HepG2 (cell line): ENCODE results near the gene DCAKD. TPM values are rescaled to one million over a fixed set of nuclear protein-coding genes. Genes with fewer than 3 reads are reported as not detected.
A peak's percentile ranks its signal among the peaks of the same experiment; 100 is the strongest.

ENCODE experiments used
- DNMT1 ChIP-seq: sonication (generic); formaldehyde crosslinking; IDR thresholded peaks from 2 replicates; pipeline ENCODE4 v1.5.1; 2020; ENCODE audit warnings: mild to moderate bottlenecking, missing genetic modification reagents
- ELF1 ChIP-seq: sonication (generic); formaldehyde crosslinking; IDR thresholded peaks from 2 replicates; pipeline ENCODE4 v1.4.0; 2020; ENCODE audit warnings: missing genetic modification reagents
- JUN ChIP-seq: sonication (generic); formaldehyde crosslinking; IDR thresholded peaks from 2 replicates; pipeline ENCODE4 v1.4.0; 2020; ENCODE audit warnings: mild to moderate bottlenecking, missing genetic modification reagents
- NR2F6 ChIP-seq, 2 experiments: IDR thresholded peaks; 2 replicates each; pipeline ENCODE4 v1.6.1; 2016; ENCODE audit warnings: antibody characterized with exemption in 1 of 2, mild to moderate bottlenecking in 1 of 2
- SOX5 ChIP-seq: IDR thresholded peaks from 2 replicates; pipeline ENCODE4 v1.6.1; 2016; ENCODE audit warnings: borderline replicate concordance
- TEAD3 ChIP-seq: optimal IDR thresholded peaks from 2 replicates; pipeline ENCODE3; 2016; ENCODE audit warnings: borderline replicate concordance
- TFDP2 ChIP-seq: sonication (generic); formaldehyde crosslinking; IDR thresholded peaks from 2 replicates; pipeline ENCODE4 v1.4.0; 2020; ENCODE audit warnings: missing genetic modification reagents
- TRIM22 ChIP-seq: fragments of 450-650 bp; IDR thresholded peaks from 2 replicates; pipeline ENCODE4 v1.6.1; 2017
- ZHX2 ChIP-seq, 2 experiments: sonication (generic) in 1 of 2; formaldehyde crosslinking in 1 of 2; IDR thresholded peaks; 2 replicates each; pipeline versions ENCODE4 v1.6.1 to v1.9.0; 2014 to 2022; ENCODE audit warnings: antibody characterized with exemption in 1 of 2, borderline replicate concordance in 1 of 2, inconsistent platforms in 1 of 2, low read depth in 1 of 2, missing genetic modification reagents in 1 of 2
- ZKSCAN1 ChIP-seq: fragments of 150-350 bp; IDR thresholded peaks from 2 replicates; pipeline ENCODE4 v1.6.1; 2014; ENCODE audit warnings: low read length
- ZNF160 ChIP-seq: sonication (generic); formaldehyde crosslinking; IDR thresholded peaks from 2 replicates; pipeline ENCODE4 v1.8.0; 2022; ENCODE audit warnings: mild to moderate bottlenecking, inconsistent platforms, missing genetic modification reagents
- ZNF382 ChIP-seq: sonication (generic); formaldehyde crosslinking; IDR thresholded peaks from 2 replicates; pipeline ENCODE4 v1.5.0; 2020; ENCODE audit warnings: missing genetic modification reagents, mild to moderate bottlenecking, borderline replicate concordance
- ZNF607 ChIP-seq: sonication (generic); formaldehyde crosslinking; IDR thresholded peaks from 2 replicates; pipeline ENCODE4 v1.5.1; 2020; ENCODE audit warnings: missing genetic modification reagents, mild to moderate bottlenecking, borderline replicate concordance
- ZNF724P ChIP-seq: sonication (generic); formaldehyde crosslinking; IDR thresholded peaks from 2 replicates; pipeline ENCODE4 v1.8.0; 2022; ENCODE audit warnings: missing genetic modification reagents, borderline replicate concordance
- ZNF768 ChIP-seq: sonication (generic); formaldehyde crosslinking; IDR thresholded peaks from 2 replicates; pipeline ENCODE4 v1.4.0; 2020; ENCODE audit warnings: missing genetic modification reagents
- polyA plus RNA-seq, 8 experiments: library from polyadenylated mRNA; depleted of rRNA in 3 of 8; stranded (reverse) in 7 of 8; unstranded in 1 of 8; fragments of >200 nt; fragmentation: Illumina TruSeq in 4 of 8; extraction: Trizol in 4 of 8; gene quantifications; 2 replicates each; pipeline versions ENCODE4 v1.2.1 to v1.2.3, GENCODE V29; 2011 to 2016; ENCODE audit warnings: low read depth in 4 of 8, missing spikeins in 1 of 8, mixed read lengths in 1 of 8; ENCODE audit not compliant: insufficient read depth in 1 of 8
- total RNA-seq, 5 experiments: library from RNA; depleted of rRNA; stranded (reverse); fragments of >200 nt; fragmentation: Illumina TruSeq; extraction: Trizol; gene quantifications; 2 replicates each; pipeline ENCODE4 v1.2.3, GENCODE V29; 2016; ENCODE audit warnings: low read depth in 1 of 5

The DCAKD gene
- total and polyA plus RNA-seq, 2 of the 13 experiments (the other 11 are each of a cell fraction or from before 2014, with no cell fraction given): 25.9 to 29.2 TPM

GRCh38 chr17:45060797-45061605, 9.6 kb upstream of the DCAKD start, which contains the start of gene NMT1 (continued):
- TF ChIP-seq ZHX2 (IDR thresholded peaks at IDR 0.05; ENCODE audit: low read depth) (no peak; the same call in none of the 2 replicates), ZHX2 (CRISPR knock-in tag; IDR thresholded peaks at IDR 0.05; ENCODE audit: borderline replicate concordance) (peak; percentile 68; the same call in 1 of the 2 replicates), NR2F6 (IDR thresholded peaks at IDR 0.05) (peak; percentile 36; the same call in 1 of the 2 replicates), NR2F6 (CRISPR knock-in tag; IDR thresholded peaks at IDR 0.05) (0 out of 2 replicates have a peak, but pooled peaks have one; percentile 22), ZNF160 (CRISPR knock-in tag) (no peak), JUN (CRISPR knock-in tag) (no peak), ZNF607 (CRISPR knock-in tag) (peak; percentile 95), TEAD3 (CRISPR knock-in tag) (peak; percentile 10), ZNF768 (CRISPR knock-in tag) (peak; percentile 34; the same call in 1 of the 2 replicates), TRIM22 (no peak), ZNF382 (CRISPR knock-in tag) (no peak), DNMT1 (peak; percentile 78; the same call in 1 of the 2 replicates), ELF1 (CRISPR knock-in tag) (peak; percentile 99), TFDP2 (CRISPR knock-in tag) (peak; percentile 78), ZNF724P (no peak), ZKSCAN1 (no peak), SOX5 (CRISPR knock-in tag) (0 out of 2 replicates have a peak, but pooled peaks have one; percentile 0)
